Measurements from ENCODE around the gene OR9A2.
"Not testable (repeated sequence)": the region's sequence is repeated elsewhere in the genome, so short reads cannot be mapped to it uniquely, and the experiment has no call there.

Gene OR9A2

GRCh38 chr7:143016996-143017395 lies 9.9 kb downstream of the OR9A2 start:
- no peak for DNase-seq

- DNase-seq: no peak
Observed at GRCh38 chr7:143015926-143016490, 10.9 kb downstream of the OR9A2 start.

- DNase-seq: no peak
Observed at GRCh38 chr7:143015084-143015483, 11.8 kb downstream of the OR9A2 start.

GRCh38 chr7:143013893-143014292 lies 13.0 kb downstream of the OR9A2 start:
- DNase-seq: peak in 1 of 2 experiments; percentile 3

GRCh38 chr7:143013473-143013872 lies 13.5 kb downstream of the OR9A2 start:
- DNase-seq: no peak

GRCh38 chr7:143012409-143012808 lies 14.5 kb downstream of the OR9A2 start:
- no peak for DNase-seq

- DNase-seq: no peak
Observed at GRCh38 chr7:143012001-143012400, 14.9 kb downstream of the OR9A2 start.

GRCh38 chr7:143008007-143008901 lies 18.7 kb downstream of the OR9A2 start:
- peak; percentile 36 to 75 for DNase-seq

- no peak for DNase-seq
Observed at GRCh38 chr7:143005632-143006260, 21.2 kb downstream of the OR9A2 start.

- peak; percentile 21 to 48 for DNase-seq
Observed at GRCh38 chr7:143003393-143004051, 23.4 kb downstream of the OR9A2 start.

GRCh38 chr7:143002898-143003297 lies 24.0 kb downstream of the OR9A2 start:
- DNase-seq: no peak

- peak in 1 of 2 experiments; percentile 1 for DNase-seq
Observed at GRCh38 chr7:143002106-143002505, 24.8 kb downstream of the OR9A2 start.

GRCh38 chr7:143000648-143001047 lies 26.3 kb downstream of the OR9A2 start:
- DNase-seq: no peak

- no peak for DNase-seq
Observed at GRCh38 chr7:142999793-143000192, 27.1 kb downstream of the OR9A2 start.

GRCh38 chr7:142998966-142999365 lies 28.0 kb downstream of the OR9A2 start:
- DNase-seq: no peak

- DNase-seq: no peak
Observed at GRCh38 chr7:142997456-142997989, 29.4 kb downstream of the OR9A2 start.

- no peak for DNase-seq
Observed at GRCh38 chr7:142992427-142992826, 34.5 kb downstream of the OR9A2 start.

GRCh38 chr7:142984297-142984696 lies 42.6 kb downstream of the OR9A2 start:
- DNase-seq: no peak

- DNase-seq: no peak
Observed at GRCh38 chr7:142983825-142984224, 43.1 kb downstream of the OR9A2 start.

- not testable (repeated sequence) for DNase-seq
Observed at GRCh38 chr7:142978402-142978801, 48.5 kb downstream of the OR9A2 start.

All from NCI-H446 (cell line).